NCI-H69 (cell line): ENCODE measurements around the gene SH2B3.
A peak's percentile ranks its signal among the peaks of the same experiment; 100 is the strongest.
"Not testable (repeated sequence)": the region's sequence is repeated elsewhere in the genome, so short reads cannot be mapped to it uniquely, and the experiment has no call there.

ENCODE experiments used
- DNase-seq: peaks from one replicate; lab custom pipeline; 2025; lab: John Stamatoyannopoulos, UW

Gene SH2B3

GRCh38 chr12:111458546-111459172 lies 52.9 kb downstream of the SH2B3 start:
- DNase-seq: no peak

GRCh38 chr12:111460111-111460510 lies 54.4 kb downstream of the SH2B3 start:
- DNase-seq: not testable (repeated sequence)

- no peak for DNase-seq
Observed at GRCh38 chr12:111462210-111462769, 56.6 kb downstream of the SH2B3 start.

GRCh38 chr12:111467092-111467856 lies 61.6 kb downstream of the SH2B3 start:
- DNase-seq: peak; percentile 55

- DNase-seq: no peak
Observed at GRCh38 chr12:111467857-111468241, 62.1 kb downstream of the SH2B3 start.

- DNase-seq: no peak
Observed at GRCh38 chr12:111469401-111469800, 63.7 kb downstream of the SH2B3 start.

GRCh38 chr12:111471236-111471635 lies 65.5 kb downstream of the SH2B3 start:
- DNase-seq: no peak

- DNase-seq: peak; percentile 4
Observed at GRCh38 chr12:111482462-111482861, 76.7 kb downstream of the SH2B3 start.

GRCh38 chr12:111488271-111488670 lies 82.5 kb downstream of the SH2B3 start:
- peak; percentile 85 for DNase-seq

- peak; percentile 9 for DNase-seq
Observed at GRCh38 chr12:111488798-111489197, 83.1 kb downstream of the SH2B3 start.

GRCh38 chr12:111492979-111493378 lies 87.3 kb downstream of the SH2B3 start:
- DNase-seq: not testable (repeated sequence)

GRCh38 chr12:111494676-111495075 lies 89.0 kb downstream of the SH2B3 start:
- no peak for DNase-seq
